HepG2 (cell line): ENCODE measurements around the gene ACO1. TPM values are rescaled to one million over a fixed set of nuclear protein-coding genes. Genes with fewer than 3 reads are reported as not detected.

ENCODE experiments used
- ARNT2 ChIP-seq: sonication (generic); formaldehyde crosslinking; IDR thresholded peaks from 2 replicates; pipeline ENCODE4 v1.8.0; 2022; ENCODE audit warnings: mild to moderate bottlenecking, low read depth, missing genetic modification reagents, moderate library complexity
- ASH2L ChIP-seq: fragments of 300-600, 200-600 bp; sonication (generic); IDR thresholded peaks from 2 replicates; pipeline ENCODE4 v1.7.0; 2017; ENCODE audit warnings: low read depth, mild to moderate bottlenecking, moderate library complexity, mixed read lengths, low read length; ENCODE audit not compliant: insufficient read length
- BRCA1 ChIP-seq: sonication (generic); formaldehyde crosslinking; IDR thresholded peaks from 2 replicates; pipeline ENCODE4 v1.4.0; 2020; ENCODE audit warnings: missing genetic modification reagents
- BRF2 ChIP-seq: sonication (generic); formaldehyde crosslinking; IDR thresholded peaks from 2 replicates; pipeline ENCODE4 v1.8.1; 2022; ENCODE audit warnings: mild to moderate bottlenecking, missing genetic modification reagents
- DDIT3 ChIP-seq: sonication (generic); formaldehyde crosslinking; IDR thresholded peaks from 2 replicates; pipeline ENCODE4 v1.4.0; 2020; ENCODE audit warnings: mild to moderate bottlenecking, missing genetic modification reagents
- EHMT2 ChIP-seq: fragments of 200-600 bp; sonication (generic); IDR thresholded peaks from 2 replicates; pipeline ENCODE4 v1.7.0; 2017; ENCODE audit warnings: antibody characterized with exemption, low read depth, low read length, borderline replicate concordance
- EP300 ChIP-seq, 3 experiments: sonication (generic) in 1 of 3; formaldehyde crosslinking in 1 of 3; IDR thresholded peaks; 2 replicates each; pipeline versions ENCODE4 v1.5.1 to v1.6.1; 2011 to 2020; ENCODE audit warnings: low read depth in 2 of 3, low read length in 2 of 3, borderline replicate concordance in 1 of 3, improper control_type of control experiment in 1 of 3, mild to moderate bottlenecking in 1 of 3, missing genetic modification reagents in 1 of 3, moderate library complexity in 1 of 3
- ERF ChIP-seq: IDR thresholded peaks from 2 replicates; pipeline ENCODE4 v1.6.1; 2018; ENCODE audit warnings: missing biosample characterization, missing genetic modification reagents
- GABPB1 ChIP-seq: IDR thresholded peaks from 2 replicates; pipeline ENCODE4 v1.6.1; 2016; ENCODE audit warnings: mild to moderate bottlenecking, missing genetic modification reagents, moderate library complexity, missing compliant biosample characterization
- HIC2 ChIP-seq: sonication (generic); formaldehyde crosslinking; IDR thresholded peaks from 2 replicates; pipeline ENCODE4 v1.9.0; 2022; ENCODE audit warnings: low read depth, missing genetic modification reagents
- HIVEP1 ChIP-seq: sonication (generic); formaldehyde crosslinking; IDR thresholded peaks from 2 replicates; pipeline ENCODE4 v1.4.0; 2020; ENCODE audit warnings: mild to moderate bottlenecking, missing genetic modification reagents
- PATZ1 ChIP-seq: sonication (generic); formaldehyde crosslinking; IDR thresholded peaks from 2 replicates; pipeline ENCODE4 v1.4.0; 2020; ENCODE audit warnings: missing genetic modification reagents
- PLSCR1 ChIP-seq: sonication (generic); formaldehyde crosslinking; IDR thresholded peaks from 2 replicates; pipeline ENCODE4 v1.5.0; 2020; ENCODE audit warnings: missing genetic modification reagents, mild to moderate bottlenecking, borderline replicate concordance
- SNAPC2 ChIP-seq: sonication (generic); formaldehyde crosslinking; IDR thresholded peaks from 2 replicates; pipeline ENCODE4 v1.8.1; 2022; ENCODE audit warnings: mild to moderate bottlenecking, missing genetic modification reagents
- TBX2 ChIP-seq: sonication (generic); formaldehyde crosslinking; IDR thresholded peaks from 2 replicates; pipeline ENCODE4 v1.5.0; 2020; ENCODE audit warnings: missing genetic modification reagents, mild to moderate bottlenecking, borderline replicate concordance
- ZBTB33 ChIP-seq: sonication (generic); formaldehyde crosslinking; IDR thresholded peaks from 2 replicates; pipeline ENCODE4 v1.4.0; 2020; ENCODE audit warnings: missing genetic modification reagents
- ZNF143 ChIP-seq: sonication (generic); formaldehyde crosslinking; IDR thresholded peaks from 2 replicates; pipeline ENCODE4 v1.4.0; 2020; ENCODE audit warnings: missing genetic modification reagents
- ZNF207 ChIP-seq: fragments of 450-650 bp; IDR thresholded peaks from 2 replicates; pipeline ENCODE4 v1.6.1; 2016; ENCODE audit warnings: antibody characterized with exemption, borderline replicate concordance
- polyA plus RNA-seq, 8 experiments: library from polyadenylated mRNA; depleted of rRNA in 3 of 8; stranded (reverse) in 7 of 8; unstranded in 1 of 8; fragments of >200 nt; fragmentation: Illumina TruSeq in 4 of 8; extraction: Trizol in 4 of 8; gene quantifications; 2 replicates each; pipeline versions ENCODE4 v1.2.1 to v1.2.3, GENCODE V29; 2011 to 2016; ENCODE audit warnings: low read depth in 4 of 8, missing spikeins in 1 of 8, mixed read lengths in 1 of 8; ENCODE audit not compliant: insufficient read depth in 1 of 8
- total RNA-seq, 5 experiments: library from RNA; depleted of rRNA; stranded (reverse); fragments of >200 nt; fragmentation: Illumina TruSeq; extraction: Trizol; gene quantifications; 2 replicates each; pipeline ENCODE4 v1.2.3, GENCODE V29; 2016; ENCODE audit warnings: low read depth in 1 of 5

Gene ACO1
- total and polyA plus RNA-seq, 2 of the 13 experiments (the other 11 are each of a cell fraction or from before 2014, with no cell fraction given), result 20.1 to 48.2 TPM

GRCh38 chr9:32426278-32426939 lies 42.0 kb downstream of the ACO1 start (continued):
- no peak for TF ChIP-seq PLSCR1 (CRISPR knock-in tag)
- TF ChIP-seq ARNT2 (CRISPR knock-in tag), result no peak
- TF ChIP-seq BRF2 (CRISPR knock-in tag), result no peak
- 0 out of 2 replicates have a peak, but pooled peaks have one; percentile 11 for TF ChIP-seq EHMT2
- TF ChIP-seq EP300 (IDR thresholded peaks at IDR 0.05; ENCODE audit: low read depth in 2 of 2, low read length in 2 of 2), result peak in 1 of 2 experiments; percentile 81; a peak in 3 of 4 replicates
- no peak for TF ChIP-seq EP300 (CRISPR knock-in tag; IDR thresholded peaks at IDR 0.05; ENCODE audit: borderline replicate concordance)
- no peak for TF ChIP-seq ZBTB33 (CRISPR knock-in tag)
- no peak for TF ChIP-seq BRCA1
- 0 out of 2 replicates have a peak, but pooled peaks have one; percentile 55 for TF ChIP-seq HIC2 (CRISPR knock-in tag)
- peak; percentile 62; the same call in 1 of the 2 replicates for TF ChIP-seq HIVEP1
- peak; percentile 76; the same call in 1 of the 2 replicates for TF ChIP-seq PATZ1 (CRISPR knock-in tag)
- peak; percentile 86 for TF ChIP-seq TBX2 (CRISPR knock-in tag)
- TF ChIP-seq DDIT3, result no peak
- peak; percentile 79 for TF ChIP-seq ASH2L
- peak; percentile 55; the same call in 1 of the 2 replicates for TF ChIP-seq ERF
- TF ChIP-seq ZNF143, result no peak
- no peak for TF ChIP-seq GABPB1 (CRISPR knock-in tag)
- TF ChIP-seq SNAPC2, result no peak; the same call in 1 of the 2 replicates
- no peak for TF ChIP-seq ZNF207
